ENCODE results near the gene TMEM120A.

Gene TMEM120A

GRCh38 chr7:75981203-75981452 lies 13.3 kb downstream of the TMEM120A start:
- TF ChIP-seq, protein P1, sequence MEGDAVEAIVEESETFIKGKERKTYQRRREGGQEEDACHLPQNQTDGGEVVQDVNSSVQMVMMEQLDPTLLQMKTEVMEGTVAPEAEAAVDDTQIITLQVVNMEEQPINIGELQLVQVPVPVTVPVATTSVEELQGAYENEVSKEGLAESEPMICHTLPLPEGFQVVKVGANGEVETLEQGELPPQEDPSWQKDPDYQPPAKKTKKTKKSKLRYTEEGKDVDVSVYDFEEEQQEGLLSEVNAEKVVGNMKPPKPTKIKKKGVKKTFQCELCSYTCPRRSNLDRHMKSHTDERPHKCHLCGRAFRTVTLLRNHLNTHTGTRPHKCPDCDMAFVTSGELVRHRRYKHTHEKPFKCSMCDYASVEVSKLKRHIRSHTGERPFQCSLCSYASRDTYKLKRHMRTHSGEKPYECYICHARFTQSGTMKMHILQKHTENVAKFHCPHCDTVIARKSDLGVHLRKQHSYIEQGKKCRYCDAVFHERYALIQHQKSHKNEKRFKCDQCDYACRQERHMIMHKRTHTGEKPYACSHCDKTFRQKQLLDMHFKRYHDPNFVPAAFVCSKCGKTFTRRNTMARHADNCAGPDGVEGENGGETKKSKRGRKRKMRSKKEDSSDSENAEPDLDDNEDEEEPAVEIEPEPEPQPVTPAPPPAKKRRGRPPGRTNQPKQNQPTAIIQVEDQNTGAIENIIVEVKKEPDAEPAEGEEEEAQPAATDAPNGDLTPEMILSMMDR (IDR thresholded peaks at IDR 0.05), result no peak

DNA sequence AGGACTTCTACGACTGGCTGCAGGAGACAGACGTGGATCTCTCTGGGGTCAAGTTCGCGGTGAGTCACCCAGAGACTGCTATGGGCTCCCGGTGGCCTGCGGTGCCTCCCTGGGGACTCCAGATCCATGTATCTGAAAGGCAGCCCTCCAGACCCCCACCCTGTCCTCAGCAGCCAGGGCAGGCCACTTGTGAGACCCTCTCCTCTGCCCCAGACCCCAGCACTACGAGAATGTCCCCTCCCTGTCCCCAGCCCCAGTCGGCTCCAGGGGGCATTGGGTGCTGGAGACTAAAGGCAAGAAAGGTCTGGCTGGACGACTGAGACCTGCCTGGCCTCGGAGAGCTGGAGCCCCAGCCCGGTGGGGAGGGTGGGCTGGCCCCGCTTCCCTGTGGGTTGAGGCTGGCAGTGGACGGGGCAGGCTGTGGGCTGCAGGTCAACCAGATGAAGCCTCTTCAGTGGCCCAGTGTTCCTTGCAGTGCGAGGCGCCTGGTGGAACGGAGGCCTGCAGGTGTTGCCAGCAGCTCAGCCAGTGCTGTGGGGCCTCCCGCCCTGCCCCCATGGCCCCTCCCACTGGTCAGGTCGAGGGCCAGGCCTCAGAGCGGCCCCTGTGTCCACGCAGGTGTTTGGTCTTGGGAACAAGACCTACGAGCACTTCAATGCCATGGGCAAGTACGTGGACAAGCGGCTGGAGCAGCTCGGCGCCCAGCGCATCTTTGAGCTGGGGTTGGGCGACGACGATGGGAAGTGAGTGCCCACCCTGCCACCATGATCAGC lies 13.8 kb downstream of the TMEM120A start:
- TF ChIP-seq, protein P1 (IDR thresholded peaks at IDR 0.05), result no peak

DNA sequence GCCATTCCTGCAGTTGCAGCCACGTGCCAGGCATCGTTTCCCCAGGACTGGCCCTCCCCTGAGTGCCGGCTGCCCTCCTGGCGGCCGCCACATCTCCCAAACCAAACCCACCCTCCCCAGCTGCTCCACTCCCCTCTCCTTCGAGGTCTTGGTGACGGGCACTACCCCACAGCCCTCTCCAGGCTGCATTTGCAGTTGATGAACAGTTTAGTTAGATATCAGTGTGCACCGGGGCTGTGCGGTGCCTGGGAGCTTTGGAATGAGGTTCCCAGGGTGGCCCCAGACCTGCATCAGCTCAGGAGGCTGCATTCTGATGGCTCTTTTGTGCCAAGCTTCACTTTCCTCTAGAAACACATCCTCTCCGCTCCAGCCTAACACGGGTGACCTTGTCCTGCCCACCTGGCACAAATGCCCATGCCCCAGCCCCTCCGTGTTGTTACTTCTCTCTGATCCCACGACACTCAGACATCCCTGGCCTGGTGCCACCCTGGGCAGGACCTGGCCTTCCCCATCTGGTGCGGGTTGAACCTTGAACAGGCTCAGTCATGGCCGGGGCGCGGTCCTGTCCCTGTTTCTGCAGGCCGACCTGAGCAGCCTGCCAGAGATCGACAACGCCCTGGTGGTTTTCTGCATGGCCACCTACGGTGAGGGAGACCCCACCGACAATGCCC lies 14.5 kb downstream of the TMEM120A start:
- TF ChIP-seq, protein P1 (IDR thresholded peaks at IDR 0.05), result no peak

- TF ChIP-seq, protein P1 (IDR thresholded peaks at IDR 0.05), result no peak
These were observed 16.7 kb downstream of the TMEM120A start for GRCh38 chr7:75977743-75978142.

DNA sequence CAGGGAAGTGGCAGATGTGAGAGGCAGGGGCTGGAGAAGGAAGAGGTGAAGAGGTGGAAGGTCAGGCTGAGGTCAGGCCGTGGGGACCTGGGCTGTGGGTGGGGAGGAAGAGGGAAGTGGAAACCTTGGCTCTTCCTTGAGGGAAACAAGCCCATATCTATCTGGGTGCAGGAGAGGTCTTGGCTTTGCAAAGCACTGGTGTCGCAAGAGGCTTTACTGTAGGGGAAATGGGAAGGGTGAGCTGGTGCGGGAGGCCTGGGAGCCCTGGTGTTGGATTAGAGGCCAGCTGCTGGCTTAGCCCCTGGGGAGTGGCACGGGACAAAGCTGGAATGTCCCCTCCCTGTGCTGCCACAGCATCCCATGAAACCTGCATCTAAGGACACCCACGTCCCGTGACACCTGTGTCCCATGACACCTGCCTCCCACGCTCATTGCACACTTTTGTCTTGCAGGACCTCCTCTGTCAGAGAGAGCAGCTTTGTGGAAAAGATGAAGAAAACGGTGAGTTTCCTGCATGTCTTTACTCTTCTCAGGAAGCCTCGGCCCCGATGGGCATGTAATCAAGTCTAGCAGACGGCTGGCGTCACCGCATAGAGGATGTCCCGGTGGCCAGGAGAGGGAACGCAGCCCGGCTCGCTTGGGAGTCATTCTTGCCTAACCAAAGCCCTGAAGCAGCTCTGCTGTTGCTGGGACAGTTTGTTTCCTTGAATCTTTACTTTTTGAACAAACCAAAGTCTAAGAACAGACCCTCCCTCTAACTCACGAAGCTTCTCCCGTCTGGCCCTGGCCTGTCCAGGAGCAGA lies 22.2 kb downstream of the TMEM120A start:
- TF ChIP-seq, protein P1 (IDR thresholded peaks at IDR 0.05), result no peak

- TF ChIP-seq, protein P1 (IDR thresholded peaks at IDR 0.05), result no peak
These were observed 23.0 kb downstream of the TMEM120A start for GRCh38 chr7:75971309-75971960.

GRCh38 chr7:75969704-75970498 lies 24.5 kb downstream of the TMEM120A start:
- TF ChIP-seq, protein P1 (IDR thresholded peaks at IDR 0.05), result no peak

Measured in LNCAP (cell line).